Right atrium auricular region (tissue), 2 donors: ENCODE data around the gene TENT4A. TPM values are rescaled to one million over a fixed set of nuclear protein-coding genes. Genes with fewer than 3 reads are reported as not detected.

Experiments
- DNase-seq: peaks from one replicate; pipeline ENCODE4 v3.0.0-alpha.2; 2019; ENCODE audit warnings: low spot score
- H3K27ac ChIP-seq, 2 donors: fragments of 200-600 bp; sonication (generic); 1 replicate in 1 of 2; 2 replicates in 1 of 2; pipeline ENCODE4 v1.5.1; 2016 to 2019
- H3K27me3 ChIP-seq, 2 donors: fragments of 200-600 bp; sonication (generic); one replicate each; pipeline versions ENCODE4 v1.5.1 to v1.6.0; 2017 to 2019
- H3K36me3 ChIP-seq: fragments of 200-600 bp; sonication (generic); one replicate; pipeline ENCODE4 v1.5.1; 2016
- H3K4me1 ChIP-seq, 2 donors: fragments of 200-600 bp; sonication (generic); one replicate each; pipeline versions ENCODE4 v1.5.1 to v1.6.0; 2017 to 2019
- H3K4me3 ChIP-seq, 2 donors: fragments of 200-600 bp; sonication (generic); 1 replicate in 1 of 2; 2 replicates in 1 of 2; pipeline ENCODE4 v1.5.1; 2017 to 2019; ENCODE audit warnings: mild to moderate bottlenecking in 1 of 2, moderate library complexity in 1 of 2
- H3K9me3 ChIP-seq, 2 donors: fragments of 200-600 bp; sonication (generic); one replicate each; pipeline ENCODE4 v1.5.1; 2019
- CTCF ChIP-seq, 2 donors: fragments of 200-600 bp; sonication (generic); IDR thresholded peaks; one replicate each; pipeline ENCODE4 v1.5.1; 2019; ENCODE audit warnings: antibody characterized with exemption in 2 of 2
- total RNA-seq, 2 donors: library from RNA; depleted of rRNA; stranded (reverse); fragments of >200 nt; gene quantifications; one replicate each; pipeline ENCODE4 v1.1.0, GENCODE V29; 2016

Gene TENT4A
- total RNA-seq, 2 donors from 2014 or later = 7.3 to 14.9 TPM

DNA sequence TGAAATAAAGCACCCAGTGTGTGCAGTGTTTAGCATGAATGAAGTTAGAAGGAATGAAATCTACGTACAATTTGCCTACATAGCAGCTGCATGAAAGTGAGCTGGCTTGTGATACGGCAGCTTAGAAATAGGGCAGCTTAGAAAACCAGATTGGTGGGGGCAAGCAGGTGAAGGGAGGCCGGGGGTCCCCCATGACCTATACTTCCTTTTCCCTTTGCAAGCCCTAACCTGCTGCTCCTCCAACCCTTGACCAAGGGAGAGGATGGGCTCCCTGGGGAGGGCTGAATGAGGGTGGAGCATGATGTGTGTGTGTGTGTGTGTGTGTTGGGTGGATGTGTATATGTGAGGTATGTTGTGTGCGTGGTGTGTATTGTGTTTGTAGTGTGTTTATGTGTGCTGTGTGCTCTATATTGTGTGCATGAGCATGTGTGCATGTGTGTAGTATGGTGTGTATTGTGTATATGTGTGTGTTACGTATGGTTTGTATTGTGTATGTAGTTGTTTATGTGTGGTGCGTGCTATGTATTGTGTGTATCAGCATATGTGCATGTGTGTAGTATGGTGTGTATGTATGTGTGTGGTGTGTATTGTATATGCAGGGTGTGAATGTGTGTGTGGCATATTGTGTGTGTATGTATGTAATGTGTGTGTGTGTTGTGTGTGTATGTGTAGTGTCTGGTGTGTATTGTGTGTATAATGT, 72.1 kb downstream of the TENT4A start:
- Histone ChIP-seq H3K4me1 (no peaks in the 10 kb centered on the region), H3K27me3 (no peaks in the 10 kb centered on the region), H3K27ac (no peak overlapping the region), H3K4me3 (no peak overlapping the region), H3K36me3 (no peaks in the 10 kb centered on the region), H3K9me3 (no peaks in the 10 kb centered on the region)
- TF ChIP-seq CTCF (IDR thresholded peaks at IDR 0.05) = no peak
- DNase-seq = no peak

- no peaks in the 10 kb centered on the region for H3K36me3 ChIP-seq
Observed at GRCh38 chr5:6785861-6786180, 72.6 kb downstream of the TENT4A start.

GRCh38 chr5:6786786-6787495, 73.7 kb downstream of the TENT4A start:
- Histone ChIP-seq H3K9me3 (no peaks in the 10 kb centered on the region), H3K36me3 (no peaks in the 10 kb centered on the region), H3K4me1 (no peaks in the 10 kb centered on the region), H3K27me3 (no peaks in the 10 kb centered on the region), H3K4me3 (no peak overlapping the region), H3K27ac (no peak overlapping the region)
- peak; percentile 80 for DNase-seq
- no peak for TF ChIP-seq CTCF (IDR thresholded peaks at IDR 0.05)

More at GRCh38 chr5:6785861-6786180, 72.6 kb downstream of the TENT4A start:
- H3K9me3 ChIP-seq = no peaks in the 10 kb centered on the region
- H3K4me3 ChIP-seq = no peak overlapping the region
- H3K27ac ChIP-seq = no peak overlapping the region
- H3K27me3 ChIP-seq = no peaks in the 10 kb centered on the region
- TF ChIP-seq CTCF (IDR thresholded peaks at IDR 0.05) = no peak
- DNase-seq = no peak
- no peaks in the 10 kb centered on the region for H3K4me1 ChIP-seq

DNA sequence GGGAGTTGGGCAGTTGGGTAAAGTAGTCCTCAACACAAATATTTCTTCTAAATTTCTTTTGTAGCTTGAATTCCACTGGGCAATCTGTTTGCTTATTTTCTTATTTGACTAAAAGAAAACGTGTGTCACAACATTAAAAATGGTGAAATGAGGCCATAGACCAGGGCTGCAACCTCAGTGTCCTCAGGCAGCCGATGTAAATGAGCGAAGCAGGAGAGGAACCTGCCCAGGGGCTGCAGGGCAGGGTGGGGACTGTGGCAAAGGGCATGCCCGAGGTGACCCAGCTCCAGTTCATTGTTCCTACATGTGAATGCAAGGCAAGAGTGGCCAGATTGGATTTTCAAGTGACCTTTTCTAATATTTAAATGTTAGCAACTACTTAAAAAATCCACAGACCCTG, 74.7 kb downstream of the TENT4A start:
- no peaks in the 10 kb centered on the region for H3K4me1 ChIP-seq
- no peak for DNase-seq
- H3K36me3 ChIP-seq = no peaks in the 10 kb centered on the region
- H3K27ac ChIP-seq = no peak overlapping the region
- TF ChIP-seq CTCF (IDR thresholded peaks at IDR 0.05) = no peak
- H3K27me3 ChIP-seq = no peaks in the 10 kb centered on the region
- H3K4me3 ChIP-seq = no peak overlapping the region
- no peaks in the 10 kb centered on the region for H3K9me3 ChIP-seq

GRCh38 chr5:6788439-6788838, 75.2 kb downstream of the TENT4A start:
- H3K4me1 ChIP-seq = no peaks in the 10 kb centered on the region
- no peaks in the 10 kb centered on the region for H3K36me3 ChIP-seq
- H3K27me3 ChIP-seq = no peaks in the 10 kb centered on the region
- TF ChIP-seq CTCF (IDR thresholded peaks at IDR 0.05) = no peak
- no peak overlapping the region for H3K4me3 ChIP-seq
- DNase-seq = no peak
- no peaks in the 10 kb centered on the region for H3K9me3 ChIP-seq
- H3K27ac ChIP-seq = no peak overlapping the region
